PC-3 (cell line): ENCODE data around the gene IFNL1.

Experiments used
- CTCF ChIP-seq: fragments of 300-600 bp; sonication (generic); conservative IDR thresholded peaks from 2 replicates; pipeline ENCODE4 v1.5.1; 2017; ENCODE audit warnings: antibody characterized with exemption, low read depth, mild to moderate bottlenecking, low read length
- EZH2phosphoT487 ChIP-seq: fragments of 300-600 bp; sonication (generic); IDR thresholded peaks from 2 replicates; pipeline ENCODE4 v1.6.1; 2018; ENCODE audit warnings: mild to moderate bottlenecking, antibody characterized with exemption, low read length, borderline replicate concordance

- TF ChIP-seq CTCF (no peak), EZH2phosphoT487 (no peak)
These were observed 11.0 kb downstream of the IFNL1 start for GRCh38 chr19:39307046-39307821.
